Measurements from ENCODE around the gene MFAP3L. TPM values are rescaled to one million over a fixed set of nuclear protein-coding genes. Genes with fewer than 3 reads are reported as not detected.

Gene MFAP3L
- total RNA-seq, 1 experiment from 2014 or later, result 5.1 TPM

DNA sequence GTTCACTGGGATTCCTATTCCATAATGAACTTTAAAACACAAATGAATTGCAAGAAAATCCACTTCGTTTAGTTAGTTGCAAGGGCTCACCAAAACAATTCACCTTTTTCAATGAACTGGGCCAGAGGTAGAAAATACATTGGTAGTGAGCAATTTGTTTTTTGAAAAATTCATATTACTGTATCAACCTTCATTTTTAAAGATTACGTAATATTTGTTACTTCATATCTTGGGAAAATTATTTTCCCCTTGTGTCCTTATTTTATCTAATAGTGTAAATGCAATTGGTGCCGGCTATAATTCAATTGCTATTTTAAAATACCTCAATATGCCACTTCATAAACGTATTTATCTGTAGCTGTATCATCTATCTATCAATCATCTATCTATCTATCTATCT, 41.5 kb downstream of the MFAP3L start:
- Mint-ChIP-seq H3K27ac (no peak overlapping the region), H3K27me3 (ENCODE audit: low read depth) (no peaks in the 10 kb centered on the region), H3K4me1 (peaks cover 13 to 19% of the 10 kb centered on the region in 2 experiments), H3K4me3 (no peak overlapping the region), H3K9me3 (no peaks in the 10 kb centered on the region), H3K36me3 (ENCODE audit: insufficient read depth in 1 of 3, low read depth in 3 of 3) (no peaks in the 10 kb centered on the region)
- no peak overlapping the region for H3T11ph ChIP-seq (ENCODE audit: low read length)
- H2AK5ac ChIP-seq (ENCODE audit: insufficient read length, low read length), result no peak overlapping the region
- no peaks in the 10 kb centered on the region for H4K20me1 ChIP-seq (ENCODE audit: control insufficient read depth, insufficient read depth, insufficient read length)
- no peaks in the 10 kb centered on the region for H3K27me3 ChIP-seq (ENCODE audit: insufficient read depth, low read length)
- TF ChIP-seq, protein P1, sequence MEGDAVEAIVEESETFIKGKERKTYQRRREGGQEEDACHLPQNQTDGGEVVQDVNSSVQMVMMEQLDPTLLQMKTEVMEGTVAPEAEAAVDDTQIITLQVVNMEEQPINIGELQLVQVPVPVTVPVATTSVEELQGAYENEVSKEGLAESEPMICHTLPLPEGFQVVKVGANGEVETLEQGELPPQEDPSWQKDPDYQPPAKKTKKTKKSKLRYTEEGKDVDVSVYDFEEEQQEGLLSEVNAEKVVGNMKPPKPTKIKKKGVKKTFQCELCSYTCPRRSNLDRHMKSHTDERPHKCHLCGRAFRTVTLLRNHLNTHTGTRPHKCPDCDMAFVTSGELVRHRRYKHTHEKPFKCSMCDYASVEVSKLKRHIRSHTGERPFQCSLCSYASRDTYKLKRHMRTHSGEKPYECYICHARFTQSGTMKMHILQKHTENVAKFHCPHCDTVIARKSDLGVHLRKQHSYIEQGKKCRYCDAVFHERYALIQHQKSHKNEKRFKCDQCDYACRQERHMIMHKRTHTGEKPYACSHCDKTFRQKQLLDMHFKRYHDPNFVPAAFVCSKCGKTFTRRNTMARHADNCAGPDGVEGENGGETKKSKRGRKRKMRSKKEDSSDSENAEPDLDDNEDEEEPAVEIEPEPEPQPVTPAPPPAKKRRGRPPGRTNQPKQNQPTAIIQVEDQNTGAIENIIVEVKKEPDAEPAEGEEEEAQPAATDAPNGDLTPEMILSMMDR (conservative IDR thresholded peaks at IDR 0.05), result no peak
- no peak overlapping the region for H3K4ac ChIP-seq (ENCODE audit: low read depth, low read length)
- no peaks in the 10 kb centered on the region for H3K9me3 ChIP-seq (ENCODE audit: control insufficient read depth, low read depth, low read length)
- H3K23ac ChIP-seq (ENCODE audit: insufficient read length, low read depth, low read length), result no peak overlapping the region
- H3K79me2 ChIP-seq (ENCODE audit: insufficient read depth, low read length), result no peaks in the 10 kb centered on the region
- no peak overlapping the region for H4K8ac ChIP-seq (replicated peaks; ENCODE audit: insufficient read length, low read depth, low read length)
- no peak overlapping the region for H3K14ac ChIP-seq (ENCODE audit: insufficient read depth, low read length)
- no peak overlapping the region for H3K18ac ChIP-seq (ENCODE audit: insufficient read length, low read depth, low read length)
- H2BK120ac ChIP-seq (ENCODE audit: low read depth, low read length, poor library complexity, severe bottlenecking), result no peak overlapping the region
- WGBS (ENCODE audit: extremely low coverage, insufficient read length, low lambda C conversion rate), result no CpG with 5 or more reads among the region's 4 CpGs
- no peak overlapping the region for H2BK20ac ChIP-seq (ENCODE audit: low read depth, low read length, poor library complexity, severe bottlenecking)
- no peak overlapping the region for H3K56ac ChIP-seq (ENCODE audit: insufficient read length, low read depth, low read length)
- H4K91ac ChIP-seq (ENCODE audit: insufficient read length, low read depth, low read length), result no peak overlapping the region
- H4K5ac ChIP-seq (ENCODE audit: insufficient read length, low read depth, low read length), result no peak overlapping the region
- H3K4me2 ChIP-seq (ENCODE audit: insufficient read depth, insufficient read length, low read length), result no peak overlapping the region
- H3K79me1 ChIP-seq (ENCODE audit: insufficient read depth, low read depth, low read length, poor library complexity, severe bottlenecking), result no peaks in the 10 kb centered on the region
- peaks cover 3% of the 10 kb centered on the region; the same call in 1 of the 2 replicates for H3K4me1 ChIP-seq (ENCODE audit: insufficient read depth, low read length)
- H2AFZ ChIP-seq (ENCODE audit: low read length), result no peak overlapping the region
- DNase-seq, result no peak
- no peak overlapping the region for H3K27ac ChIP-seq (ENCODE audit: insufficient read length, low read depth, low read length)
- no peak overlapping the region for H3K9ac ChIP-seq (ENCODE audit: extremely low read depth, insufficient read length, low read length)
- no peak overlapping the region for H2BK15ac ChIP-seq (ENCODE audit: low read depth, low read length)
- no peak overlapping the region for H2BK5ac ChIP-seq (ENCODE audit: insufficient read length, low read length)
- H2BK12ac ChIP-seq (ENCODE audit: insufficient read length, low read depth, low read length), result no peak overlapping the region
- no peaks in the 10 kb centered on the region for H3K23me2 ChIP-seq (ENCODE audit: insufficient read length, low read depth, low read length, poor library complexity, severe bottlenecking)

Measured in H9 (cell line).